Measurements from ENCODE around the gene AUP1. TPM values are rescaled to one million over a fixed set of nuclear protein-coding genes. Genes with fewer than 3 reads are reported as not detected.

Gene AUP1
- total and polyA plus RNA-seq, 2 of the 8 experiments (the other 6 are each of a cell fraction or from before 2014, with no cell fraction given), result 83.4 to 121 TPM

- Histone ChIP-seq H2BK120ac (replicated peaks; ENCODE audit: low read depth, low read length) (no peak overlapping the region), H3K4me1 (replicated peaks in 1 of 4; ENCODE audit: control insufficient read depth in 3 of 4, insufficient read depth in 4 of 4, low read length in 3 of 4) (peaks cover 0 to 10% (median 6%) of the 10 kb centered on the region in 4 experiments; a peak in 5 of 7 replicates), H3K79me1 (ENCODE audit: low read depth, low read length) (no peaks in the 10 kb centered on the region), H3K18ac (ENCODE audit: extremely low read depth, low read length) (no peak overlapping the region), H2BK15ac (ENCODE audit: low read length) (no peak overlapping the region), H3K27me3 (replicated peaks in 1 of 4; ENCODE audit: control insufficient read depth in 3 of 4, extremely low read depth in 1 of 4, insufficient read depth in 3 of 4, low read length in 3 of 4) (peaks cover 24 to 37% (median 36%) of the 10 kb centered on the region in 4 experiments), H3K4me2 (ENCODE audit: insufficient read depth in 1 of 2, low read depth in 2 of 2, low read length in 2 of 2) (no peak overlapping the region), H2BK20ac (ENCODE audit: low read length) (no peak overlapping the region), H3K23ac (ENCODE audit: insufficient read length) (no peak overlapping the region), H3K4me3 (ENCODE audit: extremely low read depth in 1 of 4, insufficient read depth in 2 of 4, low read depth in 3 of 4, low read length in 4 of 4) (no peak overlapping the region), H3K27ac (ENCODE audit: low read depth, low read length) (no peak overlapping the region), H2AK5ac (ENCODE audit: low read depth, low read length) (no peak overlapping the region), H4K8ac (ENCODE audit: extremely low read depth, insufficient read depth, low read length) (no peak overlapping the region), H3K79me2 (ENCODE audit: control insufficient read depth in 1 of 2, insufficient read depth in 2 of 2, low read length in 2 of 2) (no peaks in the 10 kb centered on the region), H4K20me1 (replicated peaks in 1 of 2; ENCODE audit: control insufficient read depth in 1 of 2, insufficient read depth in 2 of 2, low read length in 2 of 2) (peaks cover 2 to 9% of the 10 kb centered on the region in 2 experiments), H2AFZ (ENCODE audit: low read length) (no peak overlapping the region), H4K5ac (ENCODE audit: insufficient read length, low read depth, low read length) (no peak overlapping the region), H3K9ac (replicated peaks in 1 of 4; ENCODE audit: extremely low read depth in 1 of 4, low read depth in 3 of 4, low read length in 3 of 4) (no peak overlapping the region), H2BK12ac (ENCODE audit: low read depth, low read length) (no peak overlapping the region), H4K91ac (replicated peaks; ENCODE audit: insufficient read length, low read length) (no peak overlapping the region), H3K4ac (replicated peaks; ENCODE audit: insufficient read length, low read depth, low read length) (no peak overlapping the region), H3K14ac (ENCODE audit: insufficient read length) (no peak overlapping the region), H3K23me2 (ENCODE audit: low read depth, low read length) (peaks cover 10% of the 10 kb centered on the region; the same call in 1 of the 2 replicates), H3K36me3 (ENCODE audit: control insufficient read depth in 2 of 4, insufficient read depth in 4 of 4, low read length in 3 of 4) (peaks cover 7 to 22% (median 18%) of the 10 kb centered on the region in 4 experiments), H3K9me3 (ENCODE audit: insufficient read depth in 2 of 2, low read depth in 1 of 2, low read length in 1 of 2) (no peaks in the 10 kb centered on the region), H3K56ac (replicated peaks; ENCODE audit: insufficient read length, low read depth, low read length) (no peak overlapping the region), H2BK5ac (ENCODE audit: low read depth, low read length) (no peak overlapping the region)
- no peak for TF ChIP-seq CTCF (IDR thresholded peaks at IDR 0.05; ENCODE audit: control extremely low read depth in 1 of 3, insufficient read depth in 1 of 3, low read depth in 1 of 3, low read length in 3 of 3)
- TF ChIP-seq RNF2 (IDR thresholded peaks at IDR 0.05; ENCODE audit: borderline replicate concordance, low read depth, low read length, missing control alignments, poor library complexity, severe bottlenecking), result no peak
- no peak for TF ChIP-seq E2F6 (IDR thresholded peaks at IDR 0.05)
- TF ChIP-seq USF2 (IDR thresholded peaks at IDR 0.05; ENCODE audit: low read length), result no peak
- DNase-seq (ENCODE audit: low read depth in 1 of 2, low spot score in 2 of 2) (no peak), FAIRE-seq (no peak)
- CTCF ChIA-PET (ENCODE audit: partially characterized antibody), result interaction anchor here (0.7 to 6.9 kb wide), 9 partner anchors 10 to 342 kb away, joined by 3 to 37 read pairs (median 3); partner anchors contain the start of genes CCDC142 and TTC31
- WGBS, 2 experiments (ENCODE audit: extremely low coverage in 1 of 2, insufficient coverage in 1 of 2, insufficient read length in 1 of 2, insufficient replicate concordance in 2 of 2, low coverage in 1 of 2, low lambda C conversion rate in 2 of 2, missing lambda C conversion rate in 1 of 2), result 85% methylated on average over 3 of the region's 3 CpGs; no CpG with 5 or more reads in 1 of the 2 experiments
- POLR2A ChIA-PET (ENCODE audit: partially characterized antibody), result interaction anchor here (0.8 to 4.6 kb wide), 6 partner anchors 10 to 53 kb away, joined by 3 to 17 read pairs (median 4); partner anchors contain the start of genes CCDC142, PCGF1 and TTC31
Measured at GRCh38 chr2:74493546-74493945, 36.0 kb downstream of the AUP1 start.
